ENCODE results near the gene NSMCE4A. TPM values are rescaled to one million over a fixed set of nuclear protein-coding genes. Genes with fewer than 3 reads are reported as not detected.

NSMCE4A gene
- polyA plus RNA-seq, 1 donor (not counting 4 experiments of a cell fraction or from before 2014, with no cell fraction given) = 52.0 TPM

GRCh38 chr10:122021379-122021778 lies 46.4 kb upstream of the NSMCE4A start:
- H3K9ac ChIP-seq (ENCODE audit: control insufficient read depth, extremely low read depth, insufficient read depth, low read length) = no peak overlapping the region
- peaks cover 21% of the 10 kb centered on the region for H3K4me1 ChIP-seq (ENCODE audit: control insufficient read depth, extremely low read depth, insufficient read depth, low read length)
- TF ChIP-seq CTCF (optimal IDR thresholded peaks at IDR 0.05 in 1 of 3, IDR thresholded peaks at IDR 0.05 in 1 of 3, conservative IDR thresholded peaks at IDR 0.05 in 1 of 3; ENCODE audit: extremely low read depth in 1 of 3, insufficient read depth in 2 of 3, low read length in 3 of 3) (no peak), EZH2 (IDR thresholded peaks at IDR 0.05; ENCODE audit: low read length) (no peak)
- no peaks in the 10 kb centered on the region for H3K36me3 ChIP-seq (ENCODE audit: control insufficient read depth in 2 of 2, extremely low read depth in 1 of 2, insufficient read depth in 2 of 2, low read length in 2 of 2)
- peaks cover 6% of the 10 kb centered on the region for H3K27me3 ChIP-seq (ENCODE audit: control insufficient read depth, extremely low read depth, insufficient read depth, low read length)
- dilution Hi-C loops (cut with MboI; ENCODE audit: extremely low pct_ligation_motif_present, low sequenced_read_pairs) = no loop called here
- H3K9me3 ChIP-seq (ENCODE audit: control insufficient read depth, low read depth, low read length) = no peaks in the 10 kb centered on the region
- H3K27ac ChIP-seq (ENCODE audit: control insufficient read depth, insufficient read depth, low read length) = no peak overlapping the region
- no peak for DNase-seq (ENCODE audit: low read depth, low spot score)
- H3K9me1 ChIP-seq (ENCODE audit: control insufficient read depth, extremely low read depth, insufficient read depth, low read length) = no peaks in the 10 kb centered on the region
- peak overlapping the region; percentile 59 for H3K4me2 ChIP-seq (ENCODE audit: control insufficient read depth, extremely low read depth, insufficient read depth, low read depth, low read length)
- FAIRE-seq = no peak
- H4K20me1 ChIP-seq (ENCODE audit: control insufficient read depth, extremely low read depth, insufficient read depth, low read length) = peaks cover 2% of the 10 kb centered on the region
- H3K4me3 ChIP-seq (ENCODE audit: control insufficient read depth in 2 of 3, extremely low read depth in 1 of 3, insufficient read depth in 2 of 3, low read depth in 1 of 3, low read length in 3 of 3) = no peak overlapping the region
- H3K79me2 ChIP-seq (ENCODE audit: control insufficient read depth, insufficient read depth, low read length) = no peaks in the 10 kb centered on the region
- H2AFZ ChIP-seq (ENCODE audit: control insufficient read depth, low read length) = no peak overlapping the region

DNA sequence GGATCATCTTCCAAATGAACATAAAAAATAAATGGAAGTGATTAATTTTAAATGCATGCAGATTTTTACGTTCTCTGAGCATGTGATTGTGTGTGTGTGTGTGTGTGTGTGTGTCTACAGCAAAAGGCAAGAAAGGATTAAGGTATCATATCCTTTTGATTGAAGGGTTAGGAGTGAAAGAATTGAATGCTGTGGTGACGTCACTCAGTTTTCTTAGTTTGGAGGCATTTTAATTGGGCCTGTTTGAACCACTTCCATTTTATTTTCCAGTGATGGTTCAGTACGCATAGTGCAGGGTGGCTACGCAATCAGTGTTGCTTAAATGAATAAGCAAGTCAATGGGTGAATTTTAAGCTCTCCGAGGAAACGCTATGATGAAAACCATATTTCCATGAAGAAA lies 45.2 kb upstream of the NSMCE4A start:
- Histone ChIP-seq H3K4me1 (ENCODE audit: control insufficient read depth, extremely low read depth, insufficient read depth, low read length) (peaks cover 21% of the 10 kb centered on the region), H3K9ac (ENCODE audit: control insufficient read depth, extremely low read depth, insufficient read depth, low read length) (no peak overlapping the region), H3K9me1 (ENCODE audit: control insufficient read depth, extremely low read depth, insufficient read depth, low read length) (no peaks in the 10 kb centered on the region), H3K9me3 (ENCODE audit: control insufficient read depth, low read depth, low read length) (no peaks in the 10 kb centered on the region), H3K4me2 (ENCODE audit: control insufficient read depth, extremely low read depth, insufficient read depth, low read depth, low read length) (peak overlapping the region; percentile 96), H3K4me3 (ENCODE audit: control insufficient read depth in 2 of 3, extremely low read depth in 1 of 3, insufficient read depth in 2 of 3, low read depth in 1 of 3, low read length in 3 of 3) (no peak overlapping the region), H3K36me3 (ENCODE audit: control insufficient read depth in 2 of 2, extremely low read depth in 1 of 2, insufficient read depth in 2 of 2, low read length in 2 of 2) (no peaks in the 10 kb centered on the region), H3K27me3 (ENCODE audit: control insufficient read depth, extremely low read depth, insufficient read depth, low read length) (peaks cover 6% of the 10 kb centered on the region), H4K20me1 (ENCODE audit: control insufficient read depth, extremely low read depth, insufficient read depth, low read length) (peaks cover 2% of the 10 kb centered on the region), H3K27ac (ENCODE audit: control insufficient read depth, insufficient read depth, low read length) (no peak overlapping the region), H2AFZ (ENCODE audit: control insufficient read depth, low read length) (no peak overlapping the region), H3K79me2 (ENCODE audit: control insufficient read depth, insufficient read depth, low read length) (no peaks in the 10 kb centered on the region)
- FAIRE-seq = no peak
- no peak for TF ChIP-seq EZH2 (IDR thresholded peaks at IDR 0.05; ENCODE audit: low read length)
- TF ChIP-seq CTCF (optimal IDR thresholded peaks at IDR 0.05 in 1 of 3, IDR thresholded peaks at IDR 0.05 in 1 of 3, conservative IDR thresholded peaks at IDR 0.05 in 1 of 3; ENCODE audit: extremely low read depth in 1 of 3, insufficient read depth in 2 of 3, low read length in 3 of 3) = no peak
- dilution Hi-C loops (cut with MboI; ENCODE audit: extremely low pct_ligation_motif_present, low sequenced_read_pairs) = no loop called here
- DNase-seq (ENCODE audit: low read depth, low spot score) = no peak
